Vagina (tissue), 2 donors: Measurements from ENCODE around the gene LDLRAD3.

Experiments
- POLR2A ChIP-seq, 2 donors: fragments of 450-650 bp; IDR thresholded peaks; one replicate each; pipeline ENCODE4 v1.6.1; 2017; ENCODE audit warnings: antibody characterized with exemption in 2 of 2, mild to moderate bottlenecking in 2 of 2, moderate library complexity in 2 of 2
- POLR2AphosphoS5 ChIP-seq, 2 donors: sonication (generic); formaldehyde crosslinking; IDR thresholded peaks; one replicate each; pipeline ENCODE4 v1.9.0; 2017; ENCODE audit warnings: antibody characterized with exemption in 2 of 2, mild to moderate bottlenecking in 2 of 2, low read depth in 1 of 2; ENCODE audit not compliant: insufficient read depth in 1 of 2
- TF ChIP-seq, protein P1 (sequence below), 3 experiments: fragments of 450-650 bp in 2 of 3; fragments of 200-600 bp in 1 of 3; sonication (generic) in 1 of 3; IDR thresholded peaks; one replicate each; pipeline ENCODE4 v1.5.1; 2017 to 2019; ENCODE audit warnings: antibody characterized with exemption in 3 of 3, mild to moderate bottlenecking in 2 of 3, moderate library complexity in 2 of 3

DNA sequence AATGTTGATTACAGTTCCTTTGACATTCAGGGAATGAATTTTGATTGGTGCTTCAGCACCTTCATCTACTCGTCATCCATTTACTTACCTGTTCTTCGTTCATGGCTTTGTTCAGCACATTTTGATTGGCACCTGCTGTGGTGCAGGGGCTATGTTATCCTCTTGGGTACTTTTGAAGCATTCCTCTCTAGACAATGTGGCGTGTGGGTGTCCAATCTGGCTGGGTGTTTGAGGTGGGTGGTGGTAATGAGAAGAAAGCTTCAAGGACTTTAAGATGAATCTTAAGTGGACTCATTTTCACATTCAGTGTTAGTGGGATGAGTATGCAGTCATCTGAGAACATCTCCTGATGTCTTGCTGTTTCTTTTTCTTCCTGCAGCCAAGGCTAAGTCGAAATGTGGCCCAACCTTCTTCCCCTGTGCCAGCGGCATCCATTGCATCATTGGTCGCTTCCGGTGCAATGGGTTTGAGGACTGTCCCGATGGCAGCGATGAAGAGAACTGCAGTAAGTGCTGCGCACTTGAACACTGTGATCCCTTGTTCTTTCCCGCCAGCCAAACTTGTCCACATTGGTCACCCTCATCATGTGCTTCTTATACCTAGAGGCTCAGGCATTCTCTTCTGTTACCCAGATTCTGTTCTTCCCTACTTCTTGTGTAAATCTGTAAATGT lies 137.5 kb downstream of the LDLRAD3 start:
- TF ChIP-seq, protein P1, sequence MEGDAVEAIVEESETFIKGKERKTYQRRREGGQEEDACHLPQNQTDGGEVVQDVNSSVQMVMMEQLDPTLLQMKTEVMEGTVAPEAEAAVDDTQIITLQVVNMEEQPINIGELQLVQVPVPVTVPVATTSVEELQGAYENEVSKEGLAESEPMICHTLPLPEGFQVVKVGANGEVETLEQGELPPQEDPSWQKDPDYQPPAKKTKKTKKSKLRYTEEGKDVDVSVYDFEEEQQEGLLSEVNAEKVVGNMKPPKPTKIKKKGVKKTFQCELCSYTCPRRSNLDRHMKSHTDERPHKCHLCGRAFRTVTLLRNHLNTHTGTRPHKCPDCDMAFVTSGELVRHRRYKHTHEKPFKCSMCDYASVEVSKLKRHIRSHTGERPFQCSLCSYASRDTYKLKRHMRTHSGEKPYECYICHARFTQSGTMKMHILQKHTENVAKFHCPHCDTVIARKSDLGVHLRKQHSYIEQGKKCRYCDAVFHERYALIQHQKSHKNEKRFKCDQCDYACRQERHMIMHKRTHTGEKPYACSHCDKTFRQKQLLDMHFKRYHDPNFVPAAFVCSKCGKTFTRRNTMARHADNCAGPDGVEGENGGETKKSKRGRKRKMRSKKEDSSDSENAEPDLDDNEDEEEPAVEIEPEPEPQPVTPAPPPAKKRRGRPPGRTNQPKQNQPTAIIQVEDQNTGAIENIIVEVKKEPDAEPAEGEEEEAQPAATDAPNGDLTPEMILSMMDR (IDR thresholded peaks at IDR 0.05) = no peak
- TF ChIP-seq POLR2AphosphoS5 (IDR thresholded peaks at IDR 0.05; ENCODE audit: insufficient read depth in 1 of 2, low read depth in 1 of 2) (no peak), POLR2A (IDR thresholded peaks at IDR 0.05) (no peak)
